Tibial nerve (tissue), 3 donors: ENCODE results near the gene SATB1.

ENCODE experiments used
- CTCF ChIP-seq, 5 experiments: fragments of 200-600 bp in 3 of 5; fragments of 450-650 bp in 2 of 5; sonication (generic) in 3 of 5; IDR thresholded peaks; one replicate each; pipeline ENCODE4 v1.5.1; 2016 to 2019; ENCODE audit warnings: antibody characterized with exemption in 5 of 5, mild to moderate bottlenecking in 3 of 5, moderate library complexity in 2 of 5
- POLR2A ChIP-seq, 2 donors: fragments of 450-650 bp; IDR thresholded peaks; one replicate each; pipeline ENCODE4 v1.6.1; 2017; ENCODE audit warnings: antibody characterized with exemption in 2 of 2, mild to moderate bottlenecking in 2 of 2, moderate library complexity in 2 of 2

- TF ChIP-seq POLR2A (IDR thresholded peaks at IDR 0.05), result no peak
- TF ChIP-seq CTCF (IDR thresholded peaks at IDR 0.05), result no peak
These were observed 20.4 kb upstream of the SATB1 start for GRCh38 chr3:18445401-18446148.
